GM18498 (cell line): ENCODE data around the gene PICALM.

Source experiments
- ATAC-seq: cut with Tn5 transposase; IDR thresholded peaks from one replicate; pipeline ENCODE4 v1.9.1; 2021; ENCODE audit warnings: mild to moderate bottlenecking, moderate library complexity; ENCODE audit not compliant: unreplicated experiment

PICALM gene

DNA sequence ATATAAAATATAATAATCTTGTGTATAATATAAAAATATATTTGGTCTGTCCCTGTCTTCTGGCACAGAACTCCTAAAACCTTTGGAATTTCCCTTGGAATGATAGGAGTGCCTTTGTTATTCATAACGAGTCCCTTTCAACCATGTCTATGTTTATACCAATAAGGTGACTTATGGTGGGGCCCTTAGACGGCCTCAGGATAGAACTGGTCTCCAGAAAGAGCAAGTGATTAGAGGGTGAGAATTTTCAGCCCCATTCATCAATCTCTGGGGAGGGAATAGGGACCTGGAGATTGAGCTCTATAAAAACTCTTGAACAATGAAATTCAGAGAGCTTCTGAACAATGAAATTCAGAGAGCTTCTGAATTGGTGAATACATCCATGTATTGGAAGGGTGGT lies 18.4 kb upstream of the PICALM start:
- no peak for ATAC-seq

DNA sequence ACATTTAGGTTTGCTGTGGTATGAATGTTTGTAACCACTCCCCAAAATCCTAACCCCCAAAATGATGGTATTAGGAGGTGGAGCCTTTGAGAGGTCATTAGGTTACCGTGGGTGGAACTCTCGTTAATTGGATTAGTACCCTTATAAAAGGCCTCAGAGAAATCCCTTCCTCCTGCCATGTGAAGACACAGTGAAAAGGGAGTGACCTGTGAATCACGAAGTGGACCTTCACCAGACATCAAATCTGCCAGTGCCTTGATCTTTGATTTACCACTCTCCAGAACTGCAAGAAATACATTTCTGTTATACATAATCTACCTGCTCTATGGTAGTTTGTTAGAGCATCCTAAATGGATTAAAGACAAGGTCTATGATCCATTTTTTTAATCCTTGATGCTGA lies 12.6 kb upstream of the PICALM start:
- ATAC-seq, result no peak

GRCh38 chr11:86079421-86079820 lies 10.5 kb upstream of the PICALM start:
- no peak for ATAC-seq

- no peak for ATAC-seq
Measured at GRCh38 chr11:86073948-86074347, 5.1 kb upstream of the PICALM start.

DNA sequence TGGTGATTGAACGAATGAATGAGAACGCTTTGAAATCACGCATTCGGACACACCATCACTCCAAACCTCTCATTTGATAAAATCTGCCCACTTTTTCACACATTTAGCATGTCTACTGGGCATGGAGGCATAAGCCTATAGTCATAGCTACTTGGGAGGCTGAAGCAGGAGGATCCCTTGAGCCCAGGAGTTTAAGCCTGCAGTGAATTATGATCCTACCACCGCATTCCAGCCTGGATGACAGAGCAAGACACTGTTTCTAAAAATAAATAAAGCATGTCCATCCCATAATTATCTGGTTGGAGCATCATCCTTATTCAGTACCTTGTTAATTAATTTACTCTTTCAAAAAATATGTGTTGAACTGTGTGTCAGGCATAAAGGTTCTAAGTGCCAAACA lies 3.3 kb upstream of the PICALM start:
- ATAC-seq, result no peak

DNA sequence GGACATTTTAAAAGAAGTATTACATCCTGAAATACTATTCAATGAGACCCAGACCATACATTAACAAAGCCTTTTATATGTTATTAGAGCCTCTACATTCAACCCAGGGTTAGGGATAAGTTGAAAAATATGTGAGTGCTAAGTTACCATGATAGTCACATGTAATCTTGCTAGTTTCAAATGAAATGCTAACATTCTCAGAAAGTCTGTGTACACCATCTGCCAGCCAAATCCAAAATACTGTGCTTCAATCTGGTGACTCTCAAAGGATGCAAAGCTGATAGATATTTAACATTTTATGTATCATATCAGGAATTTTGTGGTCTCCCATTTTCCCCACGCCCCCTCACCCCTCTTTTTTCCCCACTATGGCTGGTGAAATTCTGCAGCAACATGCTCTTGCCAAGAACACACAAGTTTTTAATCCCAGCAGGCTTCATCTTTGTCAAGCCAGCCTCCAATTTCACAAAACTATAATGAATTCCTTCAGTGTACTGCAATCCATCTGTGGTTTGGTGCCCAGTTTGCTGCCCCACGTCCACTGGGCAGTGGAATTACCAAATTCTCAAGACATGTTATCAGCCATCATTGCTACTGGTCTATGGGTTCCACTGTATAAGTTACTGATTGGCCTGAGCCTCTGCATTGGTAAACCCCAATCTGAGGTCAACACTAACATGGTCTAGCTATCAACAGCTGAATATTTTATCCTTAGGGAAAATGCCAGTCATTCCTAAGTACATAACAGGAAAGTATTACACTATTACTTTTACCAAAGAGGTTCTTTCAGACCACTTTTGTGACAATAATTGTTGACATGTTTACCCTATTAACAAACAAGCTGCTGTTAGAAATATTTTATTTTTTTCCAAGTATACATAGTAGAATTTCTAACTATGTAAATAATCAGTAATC lies 1.5 kb upstream of the PICALM start:
- ATAC-seq, result no peak

DNA sequence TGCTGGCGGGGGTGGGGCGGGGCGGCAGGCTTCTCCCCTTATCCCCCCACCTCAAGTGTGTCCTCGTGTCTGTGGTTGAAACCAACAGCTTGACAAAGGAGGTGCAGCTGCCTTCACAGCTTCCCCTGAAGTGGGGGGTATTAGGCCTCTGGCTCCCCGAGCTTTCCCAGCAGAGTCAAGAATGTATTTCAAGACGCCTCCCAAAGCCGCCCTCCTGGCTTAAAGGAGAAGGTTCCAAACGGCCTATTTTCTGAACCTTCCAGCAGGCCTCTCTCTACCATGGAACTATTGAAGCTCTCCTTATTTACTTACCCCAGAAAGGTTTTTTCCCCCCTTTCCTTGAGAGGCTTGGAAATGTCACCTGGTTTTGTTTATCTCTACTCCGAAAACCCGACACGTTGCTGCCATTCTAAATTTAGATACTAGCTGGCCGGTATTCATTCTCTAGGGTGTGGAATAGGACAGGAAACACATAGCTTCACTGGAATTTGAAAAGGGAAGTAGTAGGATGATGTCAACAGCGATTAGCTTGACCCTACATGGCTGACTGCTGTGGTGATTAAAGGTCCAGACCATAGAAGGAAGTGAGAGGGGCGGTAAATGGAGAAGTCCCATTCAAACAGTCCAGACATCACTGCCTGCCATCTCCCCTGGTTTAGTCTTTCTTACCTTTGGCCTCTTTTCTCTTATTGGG lies 671 bp upstream of the PICALM start:
- no peak for ATAC-seq

DNA sequence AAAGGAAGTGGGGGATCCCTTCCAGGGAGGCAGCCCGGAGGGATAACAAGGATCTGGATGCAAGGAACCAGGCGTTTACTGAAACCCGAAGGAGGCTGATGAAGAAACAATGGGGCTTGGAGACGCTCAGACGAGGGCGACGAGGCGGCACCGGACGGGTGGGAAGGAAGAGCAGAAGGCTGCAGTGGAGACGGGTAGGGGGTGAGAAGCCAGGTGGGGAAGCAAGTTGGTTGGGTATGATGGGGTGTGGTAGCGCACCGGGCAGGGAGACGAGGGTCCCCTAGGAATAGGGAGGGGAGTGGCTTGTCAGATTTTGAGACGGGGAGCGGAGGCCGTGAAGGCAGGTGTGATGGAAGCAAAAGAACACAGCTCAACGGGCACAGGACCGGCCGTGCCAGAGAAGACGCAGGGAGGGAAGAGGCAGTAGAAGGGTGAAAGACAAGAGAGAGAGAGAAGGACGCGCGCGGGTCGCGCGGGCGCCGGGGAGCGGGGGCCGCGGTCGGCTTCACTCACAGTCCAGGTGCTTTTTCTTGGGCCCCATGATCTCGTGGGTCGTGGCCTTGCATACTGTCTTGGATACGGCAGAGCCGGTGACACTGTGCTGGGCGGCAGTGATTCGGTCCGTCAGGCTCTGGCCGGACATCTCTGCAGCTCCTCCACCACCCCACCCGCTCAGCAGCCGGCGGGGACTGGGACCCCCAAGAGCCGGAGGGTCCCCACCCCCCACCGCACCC lies 579 bp downstream of the PICALM start:
- peak; percentile 12 for ATAC-seq

DNA sequence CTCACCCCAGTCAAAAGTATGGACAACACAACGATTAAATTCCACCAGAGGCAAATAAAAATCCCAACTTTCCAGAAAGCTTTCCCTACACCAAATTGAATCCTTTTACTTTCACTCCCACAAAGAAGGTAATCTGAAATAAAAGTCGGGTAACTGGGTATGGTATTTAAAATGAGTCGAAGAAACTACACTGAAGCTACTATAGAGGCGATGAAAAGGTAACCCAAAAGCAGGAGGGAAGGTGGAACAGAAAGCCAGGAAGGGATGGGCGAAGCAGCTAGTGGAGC lies 1.1 kb downstream of the PICALM start:
- ATAC-seq, result no peak

DNA sequence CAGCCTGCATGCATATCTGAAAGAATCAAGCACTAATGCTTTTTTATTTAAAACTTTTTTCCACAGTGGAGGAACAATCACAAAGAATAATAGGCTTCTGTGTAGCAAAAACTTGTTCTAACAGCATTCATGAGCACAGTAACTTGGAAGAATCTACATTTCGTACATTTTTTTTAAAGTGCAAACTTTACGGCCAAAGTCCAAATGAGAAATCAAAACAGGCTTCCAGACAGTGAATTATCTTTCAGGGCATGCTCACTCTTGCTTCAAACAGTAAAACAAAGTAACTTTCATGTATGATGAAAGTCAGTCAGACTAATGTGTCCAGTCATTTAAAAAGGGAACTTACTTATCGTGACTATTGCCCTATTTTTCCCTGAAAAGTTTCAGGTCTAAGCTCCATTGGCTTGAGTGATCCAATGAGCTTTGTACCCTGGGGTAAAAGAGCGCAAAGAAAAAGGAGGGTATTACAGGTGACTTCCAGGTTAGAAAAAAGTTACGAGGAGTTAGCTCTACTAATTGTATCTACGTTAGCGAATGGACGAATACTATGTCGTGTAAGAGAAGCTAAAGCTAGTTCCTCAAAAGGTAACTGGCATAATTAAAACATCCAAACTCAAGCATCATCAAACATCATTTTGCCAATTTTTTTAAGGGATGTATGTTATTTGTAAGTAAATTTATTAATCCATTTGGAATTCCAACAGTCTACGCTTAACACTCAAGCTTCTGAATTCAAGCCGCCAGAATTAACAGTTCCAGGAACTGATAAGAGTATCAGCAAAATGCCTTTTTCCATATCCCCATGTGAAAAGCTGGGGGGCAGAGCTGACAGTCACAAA lies 1.7 kb downstream of the PICALM start:
- no peak for ATAC-seq

GRCh38 chr11:86066657-86067008 lies 2.3 kb downstream of the PICALM start:
- ATAC-seq, result no peak

DNA sequence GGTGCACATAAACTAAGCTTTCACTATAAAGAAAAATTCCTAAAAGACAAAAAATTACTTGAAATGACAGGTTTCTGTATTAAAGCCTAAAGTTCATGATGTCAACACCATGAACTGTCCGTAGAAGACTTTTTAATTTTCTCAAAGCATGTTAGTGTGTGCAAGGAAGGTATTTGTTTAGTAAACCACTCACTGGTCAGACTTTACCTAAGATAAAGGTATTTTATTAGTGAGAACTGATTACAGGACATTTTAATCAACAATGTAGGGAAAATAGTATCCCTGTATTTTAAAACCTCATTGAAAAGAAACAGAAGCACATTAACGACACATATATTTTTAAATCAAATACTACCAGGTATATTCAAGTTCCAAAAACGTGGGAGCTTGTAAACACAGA lies 2.9 kb downstream of the PICALM start:
- ATAC-seq, result no peak

DNA sequence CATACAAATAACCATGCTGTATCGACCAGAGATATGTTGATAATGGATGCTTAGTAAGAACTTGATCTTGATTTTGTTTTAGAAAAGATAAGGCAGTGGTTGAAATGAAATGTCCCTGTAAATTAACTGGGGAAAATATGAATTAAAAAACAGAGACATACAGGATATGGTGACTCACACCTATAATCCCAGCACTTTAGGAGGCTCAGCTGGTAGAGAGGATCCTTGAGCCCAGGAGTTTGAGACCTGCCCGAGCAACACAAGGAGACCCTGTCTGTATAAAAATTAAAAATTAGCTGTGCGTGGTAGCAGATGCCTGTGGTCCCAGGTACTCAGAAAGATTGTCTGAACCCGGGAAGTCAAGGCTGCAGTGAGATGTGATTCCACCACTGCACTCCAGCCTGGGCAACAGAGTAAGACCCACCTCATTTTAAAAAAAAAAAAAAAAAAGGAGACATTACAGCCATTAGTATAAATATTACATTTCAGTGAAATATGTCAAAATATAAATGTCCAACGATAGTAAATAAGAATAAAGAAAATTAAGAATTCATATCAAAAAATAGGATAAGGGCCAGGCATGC lies 4.6 kb downstream of the PICALM start:
- no peak for ATAC-seq

GRCh38 chr11:86063536-86063935 lies 5.3 kb downstream of the PICALM start:
- ATAC-seq, result no peak

DNA sequence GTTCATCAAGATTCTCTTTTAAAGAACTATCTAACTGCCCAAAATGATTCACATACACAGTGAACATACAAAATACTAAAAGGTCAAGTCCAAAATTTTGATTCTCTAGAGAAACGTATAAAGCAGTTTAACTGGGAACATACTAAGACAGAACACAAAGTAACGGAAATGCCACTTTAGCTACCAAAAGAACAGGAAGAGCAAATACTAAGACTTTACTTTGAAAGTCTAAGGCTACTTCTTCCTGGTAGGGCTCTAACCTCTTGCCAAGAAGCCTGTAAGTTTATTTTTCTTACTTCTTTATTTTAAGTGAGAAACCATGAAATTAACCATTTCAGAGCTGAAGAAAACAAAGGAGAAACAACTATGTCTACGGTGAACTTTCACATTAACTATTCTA lies 6.2 kb downstream of the PICALM start:
- ATAC-seq, result no peak

DNA sequence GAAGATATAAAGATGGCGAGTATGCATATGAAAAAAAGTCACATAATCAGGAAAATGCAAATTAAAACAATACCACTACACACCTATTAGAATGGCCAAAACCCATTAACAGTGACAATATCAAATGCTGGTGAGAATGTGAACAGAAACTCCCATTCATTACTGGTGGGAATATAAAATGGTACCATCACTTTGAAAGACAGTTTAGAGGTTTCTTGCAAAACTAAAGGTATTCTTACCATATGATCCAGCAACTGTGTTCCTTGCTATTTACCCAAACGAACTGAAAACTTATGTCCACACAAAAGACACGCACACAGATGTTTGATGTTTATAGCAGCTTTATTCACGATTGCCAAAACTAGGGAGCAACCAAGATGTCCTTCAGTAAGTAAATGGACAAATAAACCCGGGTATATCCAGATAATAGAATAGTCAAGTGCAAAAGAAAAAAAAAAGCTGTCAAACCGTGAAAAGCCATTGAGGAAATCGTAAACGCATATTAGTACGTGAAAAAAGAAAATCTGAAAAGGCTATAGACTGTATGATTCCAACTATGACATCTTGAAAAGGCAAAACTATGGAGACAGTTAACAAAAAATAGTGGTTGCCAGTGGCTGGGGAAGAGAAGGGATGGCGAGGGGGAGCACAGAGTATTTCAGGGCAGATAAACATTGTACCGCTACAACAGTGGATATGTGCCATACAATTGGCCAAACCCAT lies 7.2 kb downstream of the PICALM start:
- ATAC-seq, result no peak

- ATAC-seq, result no peak
Measured at GRCh38 chr11:86060544-86060943, 8.3 kb downstream of the PICALM start.

DNA sequence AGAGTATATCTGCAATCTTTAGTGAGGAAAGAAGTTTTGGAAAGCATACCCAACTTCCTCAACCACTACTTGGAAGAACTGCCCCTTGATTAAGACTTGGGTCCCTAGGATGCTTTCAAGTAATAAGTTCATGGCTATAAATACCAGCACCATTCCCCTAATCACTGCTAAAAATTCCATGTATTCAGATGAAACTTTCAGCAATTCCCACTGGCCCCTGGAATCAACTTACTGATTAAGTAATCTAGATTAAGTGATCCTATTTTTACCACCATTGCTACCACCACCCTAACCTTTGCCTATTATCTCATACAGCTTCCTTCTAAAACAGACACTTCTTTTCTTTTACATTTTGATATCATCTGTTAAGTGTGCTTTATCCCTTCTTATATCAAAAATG lies 10.5 kb downstream of the PICALM start:
- ATAC-seq, result no peak

GRCh38 chr11:86056351-86056854 lies 12.5 kb downstream of the PICALM start:
- ATAC-seq, result peak; percentile 46
